Gastrocnemius medialis (tissue), 4 donors: ENCODE data around the gene MPIG6B. TPM values are rescaled to one million over a fixed set of nuclear protein-coding genes. Genes with fewer than 3 reads are reported as not detected.
A peak's percentile ranks its signal among the peaks of the same experiment; 100 is the strongest.

Source experiments
- ATAC-seq, 2 donors: fragments of 150-250 bp; one replicate each; pipeline ENCODE4 v1.9.1; 2016
- DNase-seq, 2 donors: peaks; one replicate each; pipeline ENCODE4 v3.0.0-alpha.2; 2019
- H3K27ac ChIP-seq, 4 donors: fragments of 200-600 bp; sonication (generic); 1 replicate in 1 of 4; 2 replicates in 3 of 4; pipeline ENCODE4 v1.5.1; 2016 to 2018; ENCODE audit warnings: mild to moderate bottlenecking in 2 of 4, moderate library complexity in 1 of 4
- H3K27me3 ChIP-seq, 3 donors: fragments of 200-600 bp; sonication (generic) in 2 of 3; 1 replicate in 1 of 3; 2 replicates in 2 of 3; pipeline versions ENCODE4 v1.5.1 to v1.6.0; 2016 to 2019; ENCODE audit warnings: mild to moderate bottlenecking in 1 of 3, moderate library complexity in 1 of 3
- H3K36me3 ChIP-seq, 2 donors: fragments of 200-600 bp; sonication (generic) in 1 of 2; one replicate each; pipeline ENCODE4 v1.5.1; 2017 to 2018
- H3K4me1 ChIP-seq, 2 donors: fragments of 200-600 bp; sonication (generic) in 1 of 2; one replicate each; pipeline ENCODE4 v1.5.1; 2016 to 2017; ENCODE audit warnings: mild to moderate bottlenecking in 2 of 2
- H3K4me3 ChIP-seq, 4 donors: fragments of 200-600 bp; sonication (generic) in 3 of 4; 1 replicate in 1 of 4; 2 replicates in 3 of 4; pipeline ENCODE4 v1.5.1; 2016 to 2019; ENCODE audit warnings: mild to moderate bottlenecking in 2 of 4
- H3K9me3 ChIP-seq, 3 donors: fragments of 200-600 bp; sonication (generic) in 2 of 3; 1 replicate in 1 of 3; 2 replicates in 2 of 3; pipeline ENCODE4 v1.5.1; 2016 to 2019
- POLR2A ChIP-seq, 2 donors: fragments of 450-650 bp; IDR thresholded peaks; one replicate each; pipeline ENCODE4 v1.6.1; 2017; ENCODE audit warnings: antibody characterized with exemption in 2 of 2, mild to moderate bottlenecking in 2 of 2, moderate library complexity in 2 of 2
- in situ Hi-C, 4 donors: fragments of 200-750 bp; cut with MboI; loops; one replicate each; pipeline versions ENCODE4 v1.15.0 to v1.8.0; 2017; ENCODE audit warnings: low sequenced_read_pairs in 4 of 4
- intact Hi-C: fragments of 100-400 bp; cut with DNase I; formaldehyde crosslinking; loops from one replicate; pipeline ENCODE4 v1.15.1; 2023; ENCODE audit warnings: low total_unique reads
- total RNA-seq, 4 donors: library from RNA; depleted of rRNA; stranded (reverse); fragments of >200 nt; gene quantifications; one replicate each; pipeline versions ENCODE4 v1.1.0 to v1.2.3, GENCODE V29; 2016
- TF ChIP-seq, protein P1 (sequence below), 5 experiments: fragments of 450-650 bp in 3 of 5; fragments of 200-600 bp in 2 of 5; sonication (generic) in 2 of 5; IDR thresholded peaks in 4 of 5; conservative IDR thresholded peaks in 1 of 5; 1 replicate in 4 of 5; 2 replicates in 1 of 5; pipeline ENCODE4 v1.5.1; 2016 to 2019; ENCODE audit warnings: antibody characterized with exemption in 5 of 5, mild to moderate bottlenecking in 3 of 5, moderate library complexity in 3 of 5

Gene MPIG6B
- total RNA-seq, 4 donors from 2014 or later = not detected

DNA sequence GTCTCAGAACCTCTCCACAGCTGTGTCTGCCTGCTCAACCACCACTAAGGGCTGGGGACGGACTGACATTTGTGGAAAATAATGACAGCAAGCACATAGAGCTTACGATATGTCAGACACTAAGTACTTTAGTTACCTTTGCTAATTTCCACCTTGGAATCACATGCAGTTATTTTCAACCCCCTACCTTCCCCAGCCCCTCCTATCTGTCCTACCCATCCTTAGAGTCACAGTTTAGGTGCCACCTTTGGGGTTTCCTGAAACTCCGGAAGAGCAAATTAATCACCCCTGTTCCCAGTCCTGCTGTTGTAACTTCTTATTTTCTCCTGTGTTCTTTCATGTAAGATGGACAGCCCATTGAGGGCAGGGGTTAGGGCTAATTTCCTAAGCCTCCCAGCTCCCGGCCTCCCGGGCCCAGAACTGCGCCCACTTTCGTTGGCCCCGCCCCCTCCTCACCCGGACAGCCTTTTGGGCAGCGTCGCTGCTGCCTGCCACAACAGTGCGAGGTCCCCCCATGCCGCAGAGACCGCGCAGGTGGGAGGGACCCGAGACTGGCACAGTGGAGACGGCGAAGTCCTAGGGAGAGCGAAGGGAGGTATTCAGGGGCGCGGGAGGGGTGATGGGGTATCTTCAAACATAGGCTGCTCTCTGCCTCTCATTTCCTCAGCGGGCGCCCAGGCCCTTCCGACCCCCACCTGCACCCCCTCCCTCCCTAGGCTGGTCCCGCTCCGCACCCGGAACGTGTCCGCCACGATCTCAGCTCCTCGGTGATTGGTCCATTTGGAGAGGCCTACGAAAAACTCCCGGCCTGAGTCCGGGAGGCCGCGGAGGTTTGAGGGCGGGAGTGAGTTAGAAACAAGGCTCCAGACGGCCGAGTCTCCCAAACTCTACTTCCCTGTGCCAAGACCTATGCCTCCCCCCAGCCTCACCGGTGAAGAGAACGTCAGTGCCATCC is 4.8 kb downstream of the MPIG6B start:
- in situ Hi-C loops (no loop called here), intact Hi-C loops (no loop called here)
- peaks cover 0 to 7% of the 10 kb centered on the region in 2 donors for H3K36me3 ChIP-seq
- H3K27ac ChIP-seq = peak overlapping the region; percentile 78 to 92 (median 88)
- DNase-seq (no peak), ATAC-seq (no peak)
- TF ChIP-seq, protein P1, sequence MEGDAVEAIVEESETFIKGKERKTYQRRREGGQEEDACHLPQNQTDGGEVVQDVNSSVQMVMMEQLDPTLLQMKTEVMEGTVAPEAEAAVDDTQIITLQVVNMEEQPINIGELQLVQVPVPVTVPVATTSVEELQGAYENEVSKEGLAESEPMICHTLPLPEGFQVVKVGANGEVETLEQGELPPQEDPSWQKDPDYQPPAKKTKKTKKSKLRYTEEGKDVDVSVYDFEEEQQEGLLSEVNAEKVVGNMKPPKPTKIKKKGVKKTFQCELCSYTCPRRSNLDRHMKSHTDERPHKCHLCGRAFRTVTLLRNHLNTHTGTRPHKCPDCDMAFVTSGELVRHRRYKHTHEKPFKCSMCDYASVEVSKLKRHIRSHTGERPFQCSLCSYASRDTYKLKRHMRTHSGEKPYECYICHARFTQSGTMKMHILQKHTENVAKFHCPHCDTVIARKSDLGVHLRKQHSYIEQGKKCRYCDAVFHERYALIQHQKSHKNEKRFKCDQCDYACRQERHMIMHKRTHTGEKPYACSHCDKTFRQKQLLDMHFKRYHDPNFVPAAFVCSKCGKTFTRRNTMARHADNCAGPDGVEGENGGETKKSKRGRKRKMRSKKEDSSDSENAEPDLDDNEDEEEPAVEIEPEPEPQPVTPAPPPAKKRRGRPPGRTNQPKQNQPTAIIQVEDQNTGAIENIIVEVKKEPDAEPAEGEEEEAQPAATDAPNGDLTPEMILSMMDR (IDR thresholded peaks at IDR 0.05 in 4 of 5, conservative IDR thresholded peaks at IDR 0.05 in 1 of 5) = no peak
- no peak for TF ChIP-seq POLR2A (IDR thresholded peaks at IDR 0.05)
- peak overlapping the region; percentile 62 to 95 (median 85) for H3K4me3 ChIP-seq
- H3K4me1 ChIP-seq = peaks cover 7 to 8% of the 10 kb centered on the region in 2 donors
- no peaks in the 10 kb centered on the region for H3K9me3 ChIP-seq
- peaks cover 0 to 3% (median 0%) of the 10 kb centered on the region in 3 donors for H3K27me3 ChIP-seq

DNA sequence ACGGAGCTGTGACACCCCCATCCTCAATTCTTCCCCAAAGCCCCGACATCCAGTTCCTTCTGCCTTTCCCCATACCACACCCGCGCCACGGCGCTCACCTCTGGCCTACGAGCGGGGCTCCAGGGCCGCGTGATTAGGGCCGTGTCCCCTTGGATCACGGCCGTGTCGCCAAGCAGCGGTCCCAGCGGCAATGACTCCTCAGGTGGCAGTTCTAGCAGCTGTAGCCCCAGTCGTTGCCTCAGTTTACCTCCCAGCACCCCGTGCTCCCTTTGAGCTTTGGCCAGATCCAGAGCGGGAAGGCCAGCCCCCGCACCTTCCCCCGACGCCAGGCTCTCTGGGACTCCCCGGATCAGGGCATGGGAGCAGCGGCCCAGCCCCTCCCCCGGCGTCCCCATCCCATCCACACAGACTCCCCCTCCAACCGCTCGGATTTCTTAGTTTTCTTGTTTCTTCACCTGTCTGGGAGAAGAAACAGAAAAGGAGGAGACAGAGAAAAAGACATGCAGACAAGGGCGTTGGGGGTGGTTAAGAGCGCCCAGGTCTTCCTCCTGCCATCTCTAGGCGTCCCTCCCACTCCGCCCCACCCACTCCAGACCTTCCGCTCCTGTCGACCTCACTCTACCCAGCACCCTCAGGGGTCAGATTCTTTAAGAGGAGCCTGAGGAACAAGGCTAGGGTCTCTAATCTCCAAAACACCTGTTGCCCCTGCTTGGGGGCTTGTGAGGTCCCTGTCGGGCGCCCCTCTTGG is 5.8 kb downstream of the MPIG6B start, which contains the start of gene DDAH2:
Gene DDAH2 (minus strand): TSS at position 533 of the 748 bp plus-strand sequence. CDS start 138 bp downstream, at position 395.
- DNase-seq = no peak
- Histone ChIP-seq H3K4me1 (peaks cover 7 to 8% of the 10 kb centered on the region in 2 donors), H3K36me3 (peaks cover 0 to 15% of the 10 kb centered on the region in 2 donors), H3K27me3 (peaks cover 0 to 3% (median 0%) of the 10 kb centered on the region in 3 donors), H3K9me3 (no peaks in the 10 kb centered on the region), H3K27ac (peak within 1 kb of the TSS; percentile 78 to 92 (median 88)), H3K4me3 (peak within 1 kb of the TSS; percentile 62 to 95 (median 85))
- peak; percentile 27 to 49 for ATAC-seq
- in situ Hi-C loops = no loop called here
- intact Hi-C loops = loop anchor here (1.0 kb wide), 1 partner anchor 26 kb away; the partner anchor contains the start of gene ABHD16A
- TF ChIP-seq, protein P1 (IDR thresholded peaks at IDR 0.05 in 4 of 5, conservative IDR thresholded peaks at IDR 0.05 in 1 of 5) = peak in 1 of 5 experiments; percentile 58
- TF ChIP-seq POLR2A (IDR thresholded peaks at IDR 0.05) = no peak

DNA sequence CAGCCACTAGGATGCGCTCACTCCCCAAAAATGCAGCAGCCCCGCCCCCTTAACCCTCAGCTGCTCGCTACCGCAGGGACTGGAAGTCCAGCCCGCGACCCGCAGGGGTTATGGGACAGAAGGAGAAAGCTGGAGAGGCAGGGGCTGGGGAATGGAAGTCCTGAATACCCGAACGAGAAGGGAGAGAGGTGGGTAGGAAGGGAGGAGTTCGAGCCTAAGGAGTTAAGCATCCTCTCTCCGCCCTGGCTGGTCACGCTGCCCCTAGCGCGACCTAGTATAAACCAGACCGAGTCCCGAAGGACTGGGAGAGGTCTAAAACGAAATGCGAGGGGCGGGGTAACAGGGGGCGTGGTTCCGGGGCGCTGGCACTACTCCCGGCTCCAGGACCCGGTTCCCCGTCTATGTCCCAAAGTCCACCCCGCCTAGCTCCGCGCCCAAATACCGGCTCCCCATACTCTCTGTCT is 6.4 kb downstream of the MPIG6B start:
- TF ChIP-seq, protein P1 (IDR thresholded peaks at IDR 0.05 in 4 of 5, conservative IDR thresholded peaks at IDR 0.05 in 1 of 5) = peak in 4 of 5 experiments; percentile 20 to 64 (median 42)
- TF ChIP-seq POLR2A (IDR thresholded peaks at IDR 0.05) = peak in 1 of 2 donors; percentile 16
- in situ Hi-C loops (no loop called here), intact Hi-C loops (loop anchor here (1.0 kb wide), 1 partner anchor 26 kb away; the partner anchor contains the start of gene ABHD16A)
- Histone ChIP-seq H3K27ac (peak overlapping the region; percentile 78 to 92 (median 88)), H3K36me3 (peaks cover 0 to 15% of the 10 kb centered on the region in 2 donors), H3K4me3 (peak overlapping the region; percentile 62 to 95 (median 85)), H3K4me1 (peaks cover 9 to 11% of the 10 kb centered on the region in 2 donors), H3K27me3 (peaks cover 0 to 3% (median 0%) of the 10 kb centered on the region in 3 donors), H3K9me3 (no peaks in the 10 kb centered on the region)
- ATAC-seq = peak; percentile 75 to 83
- peak; percentile 71 to 84 for DNase-seq

DNA sequence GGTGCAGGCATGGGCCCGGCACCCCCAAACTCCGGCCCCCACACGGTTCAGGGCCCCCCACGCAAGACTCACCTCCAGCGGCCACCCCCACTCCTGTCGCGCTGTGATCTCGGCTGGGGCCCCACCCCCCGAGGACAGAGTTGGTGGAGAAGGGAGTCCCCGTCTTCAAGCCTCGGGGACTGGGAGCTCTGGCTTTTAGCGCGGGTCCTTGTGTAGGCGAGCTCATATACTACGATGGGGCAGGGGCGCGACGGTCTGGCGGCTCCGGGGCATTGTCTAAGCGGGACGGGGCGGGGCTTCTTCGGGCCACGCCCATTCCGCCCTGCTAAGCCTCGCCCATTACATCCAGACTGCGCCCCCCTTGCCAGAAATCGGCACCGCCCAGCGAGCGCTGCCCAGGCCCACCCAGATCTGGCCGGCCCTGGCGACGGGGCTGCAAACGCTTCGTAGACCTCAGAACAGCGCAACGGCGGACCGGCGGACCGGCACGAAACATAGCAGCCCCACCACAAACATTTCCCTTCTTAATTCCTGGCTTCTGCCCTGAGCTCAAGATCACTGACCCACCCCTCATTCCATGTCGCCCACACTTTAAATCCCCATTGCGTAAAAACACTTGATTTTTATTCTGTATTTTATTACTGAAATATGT is 6.9 kb downstream of the MPIG6B start:
- Histone ChIP-seq H3K4me1 (peaks cover 13% of the 10 kb centered on the region in 2 donors), H3K27me3 (peaks cover 0 to 4% (median 3%) of the 10 kb centered on the region in 3 donors), H3K4me3 (peak overlapping the region; percentile 62 to 95 (median 85)), H3K9me3 (no peaks in the 10 kb centered on the region), H3K27ac (peak overlapping the region; percentile 78 to 92 (median 88)), H3K36me3 (peaks cover 0 to 15% of the 10 kb centered on the region in 2 donors)
- in situ Hi-C loops (no loop called here), intact Hi-C loops (loop anchor here (1.0 to 10.0 kb wide), 3 partner anchors 27 to 245 kb away; partner anchors contain the start of genes ABHD16A and DXO)
- DNase-seq = peak; percentile 58 to 75
- ATAC-seq = peak; percentile 66 to 70
- TF ChIP-seq POLR2A (IDR thresholded peaks at IDR 0.05) = peak; percentile 21 to 64
- TF ChIP-seq, protein P1 (IDR thresholded peaks at IDR 0.05 in 4 of 5, conservative IDR thresholded peaks at IDR 0.05 in 1 of 5) = no peak
